Vagina (tissue), 2 donors: Measurements from ENCODE around the gene OSBPL6. TPM values are rescaled to one million over a fixed set of nuclear protein-coding genes. Genes with fewer than 3 reads are reported as not detected.

Experiments
- DNase-seq, 2 donors: peaks; one replicate each; pipeline ENCODE4 v3.0.0-alpha.2; 2017; ENCODE audit errors: extremely low spot score in 2 of 2
- H3K27ac ChIP-seq: fragments of 200-600 bp; sonication (generic); one replicate; pipeline ENCODE4 v1.5.1; 2019
- H3K27me3 ChIP-seq: fragments of 200-600 bp; sonication (generic); one replicate; pipeline ENCODE4 v1.5.1; 2019
- H3K36me3 ChIP-seq, 2 donors: fragments of 200-600 bp; sonication (generic); one replicate each; pipeline ENCODE4 v1.5.1; 2017 to 2019
- H3K4me1 ChIP-seq: fragments of 200-600 bp; sonication (generic); one replicate; pipeline ENCODE4 v1.5.1; 2019
- H3K4me3 ChIP-seq, 2 donors: fragments of 200-600 bp; sonication (generic); 1 replicate in 1 of 2; 2 replicates in 1 of 2; pipeline ENCODE4 v1.5.1; 2016 to 2019
- H3K9me3 ChIP-seq: fragments of 200-600 bp; sonication (generic); one replicate; pipeline ENCODE4 v1.5.1; 2019
- CTCF ChIP-seq, 3 experiments: fragments of 450-650 bp in 2 of 3; fragments of 200-600 bp in 1 of 3; sonication (generic) in 1 of 3; IDR thresholded peaks; one replicate each; pipeline ENCODE4 v1.5.1; 2017 to 2019; ENCODE audit warnings: antibody characterized with exemption in 3 of 3, mild to moderate bottlenecking in 2 of 3, moderate library complexity in 2 of 3
- POLR2A ChIP-seq, 2 donors: fragments of 450-650 bp; IDR thresholded peaks; one replicate each; pipeline ENCODE4 v1.6.1; 2017; ENCODE audit warnings: antibody characterized with exemption in 2 of 2, mild to moderate bottlenecking in 2 of 2, moderate library complexity in 2 of 2
- POLR2AphosphoS5 ChIP-seq, 2 donors: sonication (generic); formaldehyde crosslinking; IDR thresholded peaks; one replicate each; pipeline ENCODE4 v1.9.0; 2017; ENCODE audit warnings: antibody characterized with exemption in 2 of 2, mild to moderate bottlenecking in 2 of 2, low read depth in 1 of 2; ENCODE audit not compliant: insufficient read depth in 1 of 2
- intact Hi-C: fragments of 100-400 bp; cut with DNase I; formaldehyde crosslinking; loops from one replicate; pipeline ENCODE4 v1.15.1; 2023
- total RNA-seq: library from RNA; depleted of rRNA; stranded (reverse); fragments of >200 nt; gene quantifications from one replicate; pipeline ENCODE4 v1.2.3, GENCODE V29; 2016

The OSBPL6 gene
- total RNA-seq, 1 donor from 2014 or later: 2.7 TPM

- Histone ChIP-seq H3K4me3 (no peak overlapping the region), H3K27me3 (no peaks in the 10 kb centered on the region), H3K9me3 (no peaks in the 10 kb centered on the region), H3K4me1 (no peaks in the 10 kb centered on the region), H3K36me3 (no peaks in the 10 kb centered on the region), H3K27ac (no peak overlapping the region)
- TF ChIP-seq POLR2AphosphoS5 (IDR thresholded peaks at IDR 0.05; ENCODE audit: insufficient read depth in 1 of 2, low read depth in 1 of 2): no peak
- no peak for TF ChIP-seq POLR2A (IDR thresholded peaks at IDR 0.05)
- TF ChIP-seq CTCF (IDR thresholded peaks at IDR 0.05): no peak
- no peak for DNase-seq
- intact Hi-C loops: no loop called here
Measured at GRCh38 chr2:178383718-178384117, 189.4 kb downstream of the OSBPL6 start.

GRCh38 chr2:178385595-178386148 lies 191.4 kb downstream of the OSBPL6 start:
- Histone ChIP-seq H3K27me3 (no peaks in the 10 kb centered on the region), H3K27ac (no peak overlapping the region), H3K4me1 (no peaks in the 10 kb centered on the region), H3K9me3 (no peaks in the 10 kb centered on the region), H3K4me3 (no peak overlapping the region), H3K36me3 (no peaks in the 10 kb centered on the region)
- TF ChIP-seq POLR2AphosphoS5 (IDR thresholded peaks at IDR 0.05; ENCODE audit: insufficient read depth in 1 of 2, low read depth in 1 of 2) (no peak), CTCF (IDR thresholded peaks at IDR 0.05) (no peak), POLR2A (IDR thresholded peaks at IDR 0.05) (no peak)
- intact Hi-C loops: no loop called here
- no peak for DNase-seq

- Histone ChIP-seq H3K27ac (no peak overlapping the region), H3K4me3 (no peak overlapping the region), H3K36me3 (no peaks in the 10 kb centered on the region), H3K4me1 (no peaks in the 10 kb centered on the region), H3K27me3 (no peaks in the 10 kb centered on the region), H3K9me3 (no peaks in the 10 kb centered on the region)
- intact Hi-C loops: no loop called here
- no peak for DNase-seq
- TF ChIP-seq POLR2AphosphoS5 (IDR thresholded peaks at IDR 0.05; ENCODE audit: insufficient read depth in 1 of 2, low read depth in 1 of 2) (no peak), CTCF (IDR thresholded peaks at IDR 0.05) (no peak), POLR2A (IDR thresholded peaks at IDR 0.05) (no peak)
Measured at GRCh38 chr2:178386986-178387597, 192.8 kb downstream of the OSBPL6 start.

- no peaks in the 10 kb centered on the region for H3K9me3 ChIP-seq
- H3K27me3 ChIP-seq: no peaks in the 10 kb centered on the region
- no peak for DNase-seq
- H3K4me3 ChIP-seq: no peak overlapping the region
- no peak overlapping the region for H3K27ac ChIP-seq
- TF ChIP-seq CTCF (IDR thresholded peaks at IDR 0.05) (no peak), POLR2A (IDR thresholded peaks at IDR 0.05) (no peak), POLR2AphosphoS5 (IDR thresholded peaks at IDR 0.05; ENCODE audit: insufficient read depth in 1 of 2, low read depth in 1 of 2) (no peak)
- no peaks in the 10 kb centered on the region for H3K36me3 ChIP-seq
- no peaks in the 10 kb centered on the region for H3K4me1 ChIP-seq
- intact Hi-C loops: no loop called here
Measured at GRCh38 chr2:178388287-178388686, 194.0 kb downstream of the OSBPL6 start.

GRCh38 chr2:178391701-178392100 lies 197.4 kb downstream of the OSBPL6 start:
- Histone ChIP-seq H3K27ac (no peak overlapping the region), H3K4me3 (no peak overlapping the region), H3K27me3 (no peaks in the 10 kb centered on the region), H3K36me3 (no peaks in the 10 kb centered on the region), H3K4me1 (no peaks in the 10 kb centered on the region), H3K9me3 (no peaks in the 10 kb centered on the region)
- TF ChIP-seq POLR2A (IDR thresholded peaks at IDR 0.05) (no peak), CTCF (IDR thresholded peaks at IDR 0.05) (no peak), POLR2AphosphoS5 (IDR thresholded peaks at IDR 0.05; ENCODE audit: insufficient read depth in 1 of 2, low read depth in 1 of 2) (no peak)
- intact Hi-C loops: no loop called here
- DNase-seq: no peak
